Effector CD4-positive, alpha-beta T cell (primary cell): ENCODE measurements around the gene TRERF1.

Experiments
- DNase-seq: peaks from one replicate; pipeline ENCODE4 v3.0.0-alpha.2; 2020

The TRERF1 gene

DNA sequence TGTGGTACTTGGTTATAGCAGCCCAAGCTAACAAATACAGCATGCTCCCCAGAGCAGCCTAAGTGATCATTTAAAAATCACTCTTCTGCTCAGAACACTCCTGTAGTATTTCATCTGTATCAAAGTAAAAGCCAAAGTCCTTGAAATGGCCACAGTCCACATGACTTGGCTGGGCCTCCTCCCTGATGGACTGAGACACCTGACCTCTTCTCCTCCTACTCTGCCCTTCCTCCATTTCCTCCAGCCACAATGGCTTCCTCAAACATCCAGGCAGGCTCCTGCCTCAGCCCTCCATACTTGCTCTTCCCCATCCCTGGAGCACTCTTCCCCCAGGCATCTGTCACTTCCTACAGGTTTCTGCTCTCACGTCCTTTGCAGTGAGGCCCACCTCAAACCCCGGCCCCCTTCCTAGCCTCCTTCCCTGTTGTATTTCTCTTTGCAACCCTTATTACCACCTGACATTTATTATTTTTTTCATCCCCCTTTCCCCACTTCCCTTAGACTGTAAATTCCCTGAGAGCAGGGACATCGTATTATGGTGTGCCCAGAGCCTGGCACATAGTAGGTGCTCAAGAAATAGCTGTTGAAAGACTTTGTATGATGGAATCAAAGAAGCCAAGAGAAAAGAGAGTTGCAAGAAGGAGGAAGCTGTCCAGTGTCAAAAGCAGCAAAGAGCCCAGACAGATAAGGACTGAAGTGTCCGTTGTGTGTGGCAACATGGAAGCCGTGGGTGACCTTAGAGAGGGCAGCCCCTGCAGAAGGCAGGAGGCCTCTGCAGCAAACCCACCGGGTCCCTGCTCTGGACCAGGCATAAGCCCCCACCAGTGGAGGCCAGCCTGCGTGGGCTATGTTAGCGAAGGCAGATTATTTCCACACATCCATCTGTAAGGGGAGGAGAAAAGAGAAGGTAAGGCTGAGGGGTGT, 87.5 kb downstream of the TRERF1 start:
- no peak for DNase-seq

DNA sequence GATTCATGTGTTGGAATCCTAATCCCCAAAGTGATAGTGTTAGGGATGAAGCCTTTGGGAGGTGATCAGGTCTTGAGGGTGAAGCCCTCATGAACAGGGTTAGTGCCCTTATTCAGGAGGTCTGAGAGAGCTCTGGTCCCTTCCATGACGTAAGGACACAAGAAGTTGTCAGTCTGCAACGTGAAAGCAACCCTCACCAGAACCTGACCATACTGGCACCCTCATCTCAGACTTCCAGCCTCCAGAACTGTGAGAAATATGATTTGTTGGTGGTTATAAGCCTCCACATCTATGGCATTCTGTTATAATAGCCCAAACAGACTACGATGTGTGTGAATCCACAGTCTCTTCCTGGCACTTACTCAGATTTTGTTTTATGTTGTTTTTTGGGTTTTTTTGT, 90.7 kb downstream of the TRERF1 start:
- DNase-seq, result no peak

DNA sequence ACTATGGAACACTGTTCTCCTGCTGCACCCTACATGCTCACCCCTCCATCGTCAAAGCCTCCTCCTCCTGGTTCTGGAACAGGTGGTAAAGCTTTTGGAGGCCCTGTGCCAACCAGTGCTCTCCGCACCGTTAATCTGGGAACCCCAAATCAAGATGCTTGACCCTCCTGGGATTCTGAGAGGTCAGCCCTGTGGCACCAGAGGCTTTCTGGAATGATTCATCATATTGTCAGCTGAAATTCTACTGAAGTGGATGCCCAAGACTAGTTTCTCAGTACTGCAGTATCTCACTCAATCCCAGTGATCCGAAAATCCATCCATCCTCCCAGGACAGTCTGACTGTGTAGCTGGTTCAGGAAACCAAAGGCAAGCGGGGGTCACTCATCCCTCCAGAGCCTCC, 92.7 kb downstream of the TRERF1 start:
- no peak for DNase-seq

DNA sequence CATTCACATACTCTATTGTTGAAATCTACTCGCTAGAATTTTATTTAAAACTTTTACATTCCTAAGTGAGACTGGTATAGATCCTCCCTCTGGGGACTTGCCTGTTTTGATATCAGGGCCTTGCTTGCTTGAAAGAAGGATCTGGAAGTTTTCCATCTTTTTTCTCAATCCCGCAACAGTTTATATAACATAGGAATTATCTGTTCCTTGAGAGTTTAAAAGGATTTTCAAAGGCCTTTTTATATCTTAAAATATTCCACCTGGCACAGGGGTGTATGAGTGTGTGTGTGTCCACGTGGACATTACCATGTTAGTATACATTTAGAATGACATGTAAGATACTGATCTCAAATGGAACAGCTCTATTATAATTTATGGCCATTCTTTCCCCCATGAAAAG, 96.3 kb downstream of the TRERF1 start:
- no peak for DNase-seq

DNA sequence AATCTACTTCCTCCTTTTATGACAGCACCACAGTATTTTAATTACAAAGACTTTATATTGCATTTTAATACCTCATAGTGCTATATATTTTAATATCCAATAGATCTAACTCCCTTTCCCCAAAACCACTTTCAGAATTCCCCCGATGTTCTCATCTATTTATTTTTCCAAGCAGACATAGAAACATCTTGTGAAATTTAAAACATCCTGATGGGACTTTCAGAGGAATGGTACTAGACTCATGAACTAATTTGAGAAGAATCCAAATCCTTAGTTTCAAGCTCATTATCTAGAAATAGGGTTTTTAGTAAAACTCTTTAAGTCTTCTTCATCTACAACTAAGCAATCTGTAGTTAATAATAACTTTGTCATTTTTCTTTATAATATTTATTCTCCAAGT, 97.0 kb downstream of the TRERF1 start:
- DNase-seq, result no peak

DNA sequence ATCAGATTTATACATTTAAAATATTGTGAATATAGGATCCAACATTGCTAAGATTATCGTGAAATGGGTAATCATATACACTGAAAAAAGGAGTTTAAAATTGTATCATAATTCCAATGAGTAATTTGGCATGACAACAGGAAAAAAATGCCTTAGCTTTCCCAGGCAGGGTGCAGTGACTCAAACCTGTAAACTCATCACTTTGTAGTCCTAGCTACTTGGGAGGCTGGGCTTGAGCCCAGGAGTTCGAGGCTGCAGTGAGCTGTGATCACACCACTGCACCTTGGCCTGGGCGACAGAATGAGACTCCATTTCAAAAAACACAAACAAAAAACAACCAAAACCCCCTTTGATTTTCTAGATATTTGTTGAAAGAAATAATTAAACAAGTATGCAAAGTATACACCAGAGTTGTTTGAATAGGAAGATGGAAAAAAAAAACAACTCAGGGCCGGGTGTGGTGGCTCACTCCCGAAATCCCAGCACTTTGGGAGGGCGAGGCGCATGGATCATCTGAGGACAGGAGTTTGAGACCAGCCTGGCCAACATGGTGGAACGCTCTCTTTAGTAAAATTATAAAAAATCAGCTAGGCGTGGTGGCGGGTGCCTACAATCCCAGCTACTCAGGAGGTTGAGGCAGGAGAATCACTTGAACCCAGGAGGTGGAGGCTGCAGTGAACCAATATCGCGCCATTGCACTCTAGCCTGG, 98.7 kb downstream of the TRERF1 start:
- DNase-seq, result no peak

DNA sequence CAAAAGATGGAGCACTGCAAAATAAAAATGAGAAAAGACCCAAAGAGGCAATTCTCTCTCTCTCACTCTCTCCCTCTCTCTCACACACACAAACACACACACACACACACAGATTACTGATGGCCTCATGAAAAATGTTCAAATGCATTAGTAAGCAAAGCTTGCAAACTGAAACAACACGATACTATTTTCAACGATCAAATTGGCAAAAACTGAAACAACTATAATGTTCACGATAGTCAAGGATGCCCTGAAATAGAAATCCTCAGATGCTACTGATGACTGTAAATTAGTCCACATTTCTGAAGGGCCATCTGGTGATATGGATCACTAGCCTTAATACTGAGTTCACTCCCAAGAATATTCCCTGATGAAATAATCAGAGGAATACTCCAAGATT, 100.8 kb downstream of the TRERF1 start:
- DNase-seq, result no peak

DNA sequence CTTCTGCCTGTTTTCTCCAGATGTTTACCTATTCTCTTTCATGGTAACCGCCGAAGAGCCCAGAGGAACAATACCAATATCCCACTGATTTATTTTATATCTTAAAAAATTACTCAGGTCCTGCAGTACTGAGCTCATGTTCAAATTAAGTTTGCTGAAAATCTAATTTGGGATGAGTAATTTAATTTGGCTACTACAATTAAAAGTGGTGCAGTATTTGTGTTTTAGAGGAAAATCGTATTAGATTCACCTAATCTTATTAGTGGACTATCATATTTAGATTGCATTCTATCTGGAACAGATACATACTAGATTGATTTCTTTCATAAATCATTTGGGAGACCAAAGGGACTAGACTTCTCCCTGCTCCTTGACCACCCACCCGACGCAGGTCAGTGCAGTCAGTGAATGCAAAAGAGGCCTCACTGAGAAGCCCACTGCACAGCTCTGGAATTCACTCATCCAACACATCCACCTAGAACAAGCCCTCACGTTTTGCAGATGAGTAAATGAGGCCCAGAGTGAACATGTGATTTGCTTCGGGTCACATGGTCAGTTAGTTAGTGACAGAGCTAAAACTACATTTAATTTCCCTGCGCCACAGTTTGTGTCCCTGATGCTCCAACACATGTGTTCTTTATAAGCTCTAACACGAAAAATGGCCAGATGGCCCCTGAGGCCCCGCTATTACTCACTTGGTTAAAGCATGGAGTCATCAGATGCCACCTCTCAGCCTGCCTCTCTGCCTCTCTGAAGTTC, 101.8 kb downstream of the TRERF1 start:
- DNase-seq, result no peak

DNA sequence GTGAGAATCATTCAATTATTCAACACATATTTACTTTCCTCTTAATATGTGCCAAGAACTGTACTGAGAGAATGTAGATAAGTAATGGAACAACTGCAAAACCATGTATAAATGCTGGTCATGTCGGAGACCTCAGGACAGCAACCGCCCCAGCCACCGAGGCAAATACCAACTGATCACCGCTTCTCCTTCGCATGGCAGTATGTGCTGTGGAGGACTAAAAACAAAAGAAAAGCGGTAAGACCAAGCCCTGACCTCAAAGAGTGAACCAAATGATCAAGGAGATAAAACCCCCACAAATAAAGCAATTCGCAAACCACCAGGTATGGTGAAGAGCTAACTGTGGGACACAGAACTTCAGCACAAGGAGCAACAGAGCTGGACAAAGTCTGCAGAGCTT, 104.3 kb downstream of the TRERF1 start:
- DNase-seq, result no peak

DNA sequence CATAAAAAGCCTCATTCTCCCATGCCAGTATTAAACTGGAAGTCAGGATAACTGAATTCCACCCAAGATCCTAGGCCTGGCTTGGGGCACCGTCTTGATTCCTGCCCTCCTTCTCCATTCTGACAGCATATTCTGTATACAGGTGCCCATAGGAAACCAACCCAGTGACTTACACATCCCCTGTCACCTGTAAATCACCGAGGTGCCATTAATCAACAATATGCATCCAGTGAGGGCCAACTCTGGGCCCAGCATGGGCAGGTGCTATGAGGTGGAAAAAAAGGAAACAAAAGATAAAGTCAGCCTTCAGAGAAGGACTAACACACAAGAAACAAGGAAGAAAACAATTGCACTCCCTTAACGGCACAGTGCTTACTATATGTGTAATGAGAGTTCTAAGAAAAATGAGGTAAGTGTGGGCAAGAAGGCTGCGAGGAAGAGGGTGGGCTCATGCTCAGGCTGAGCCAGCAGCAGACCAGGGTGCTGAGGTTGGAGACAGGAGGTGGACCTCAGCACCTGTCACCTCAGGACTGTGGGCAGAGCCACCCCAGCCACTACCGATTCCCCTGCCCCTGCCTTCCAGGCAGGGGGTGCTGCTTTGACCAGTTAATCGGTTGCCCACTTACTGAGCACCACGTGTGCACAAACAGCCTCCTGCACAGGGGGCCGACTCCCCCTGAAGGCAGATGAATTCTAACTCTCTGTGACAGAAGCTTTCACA, 105.9 kb downstream of the TRERF1 start:
- no peak for DNase-seq

DNA sequence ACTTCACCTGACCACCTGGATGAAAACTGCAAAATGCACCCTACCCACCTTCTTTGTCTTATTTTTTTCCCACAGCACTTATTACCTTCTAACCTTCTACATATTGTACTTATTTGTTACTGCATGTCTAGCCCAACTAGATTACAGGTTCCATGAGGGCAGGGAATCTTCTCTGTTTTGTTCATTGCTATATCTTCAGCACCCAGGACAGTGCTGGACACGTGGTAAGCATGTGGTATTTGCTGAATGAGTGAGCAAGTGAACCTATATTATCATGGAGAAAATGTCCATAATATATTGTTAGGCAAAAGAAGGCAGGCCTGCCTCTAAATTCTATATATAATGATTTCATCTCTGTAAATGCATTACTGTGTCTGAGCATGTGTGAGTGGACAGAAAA, 107.0 kb downstream of the TRERF1 start:
- DNase-seq, result no peak

DNA sequence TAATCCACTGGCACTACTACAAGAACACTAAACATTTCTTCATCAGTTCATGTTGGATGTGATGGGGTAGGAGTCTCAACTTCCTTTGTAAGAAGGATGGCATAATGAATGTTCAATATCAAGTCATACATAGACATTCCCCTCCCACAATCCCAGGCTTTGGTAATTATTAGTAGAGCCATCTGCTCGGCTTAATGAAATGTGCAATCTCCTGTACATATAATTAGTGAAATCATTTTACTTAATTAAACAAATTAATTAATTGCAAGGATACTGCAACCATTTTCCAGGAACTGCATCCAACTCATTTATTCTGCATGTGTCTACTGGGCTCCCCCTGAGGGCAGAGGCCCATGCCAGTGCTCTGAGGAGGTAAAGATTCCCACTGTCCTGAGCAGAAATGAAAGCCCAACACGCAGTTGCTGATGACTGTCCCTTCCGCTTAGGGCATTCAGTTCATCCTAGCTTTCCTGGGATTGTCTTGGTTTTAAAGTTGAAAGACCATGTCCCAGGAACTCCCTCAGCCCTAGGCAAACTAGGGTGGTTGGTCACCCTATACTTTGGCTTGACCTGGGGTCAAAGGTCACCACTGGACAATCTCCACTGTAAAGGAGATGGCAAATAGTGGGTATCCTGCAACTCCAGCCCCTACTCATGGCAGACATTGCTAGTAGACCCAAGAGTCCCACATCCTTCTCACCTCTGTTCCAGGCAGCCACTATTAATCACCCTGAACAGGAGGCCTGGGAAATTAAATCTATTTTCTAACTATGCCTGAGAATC, 109.8 kb downstream of the TRERF1 start:
- no peak for DNase-seq

DNA sequence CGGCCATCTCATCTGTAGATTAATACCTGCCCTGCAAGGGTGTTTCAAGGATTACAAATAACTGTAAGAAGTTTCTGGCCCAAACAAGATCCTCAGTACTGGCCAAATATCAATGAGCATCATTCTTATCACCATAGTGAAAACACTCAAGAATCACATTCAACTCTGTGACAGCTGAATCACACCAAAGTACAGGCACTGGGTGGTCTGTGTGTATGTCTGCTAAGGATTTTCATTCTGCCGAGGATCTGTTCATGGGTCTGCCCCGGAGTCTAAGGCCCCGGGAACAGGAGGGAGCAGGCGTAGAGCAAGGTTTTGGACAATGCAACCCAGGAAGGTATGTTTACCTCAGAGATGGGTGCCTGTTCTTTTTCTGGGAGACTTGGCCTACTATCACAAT, 110.5 kb downstream of the TRERF1 start:
- DNase-seq, result no peak

DNA sequence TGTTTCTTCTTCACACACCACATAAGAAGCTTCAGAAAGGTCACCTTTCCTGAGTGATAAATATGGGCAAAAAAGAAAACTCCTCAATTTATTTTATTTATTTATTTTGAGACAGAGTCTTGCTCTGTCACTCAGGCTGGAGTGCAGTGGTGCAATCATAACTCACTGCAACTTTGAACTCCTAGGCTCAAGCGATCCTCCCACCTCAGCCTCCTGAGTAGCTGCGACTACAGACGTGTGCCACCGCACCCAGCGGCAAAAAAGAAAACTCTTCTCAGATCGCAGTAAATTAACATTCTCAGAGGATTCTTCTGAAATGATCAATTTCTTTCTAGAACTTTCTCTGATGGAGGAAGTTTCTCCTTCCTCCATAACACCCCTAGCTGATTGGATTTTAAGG, 111.2 kb downstream of the TRERF1 start:
- no peak for DNase-seq

DNA sequence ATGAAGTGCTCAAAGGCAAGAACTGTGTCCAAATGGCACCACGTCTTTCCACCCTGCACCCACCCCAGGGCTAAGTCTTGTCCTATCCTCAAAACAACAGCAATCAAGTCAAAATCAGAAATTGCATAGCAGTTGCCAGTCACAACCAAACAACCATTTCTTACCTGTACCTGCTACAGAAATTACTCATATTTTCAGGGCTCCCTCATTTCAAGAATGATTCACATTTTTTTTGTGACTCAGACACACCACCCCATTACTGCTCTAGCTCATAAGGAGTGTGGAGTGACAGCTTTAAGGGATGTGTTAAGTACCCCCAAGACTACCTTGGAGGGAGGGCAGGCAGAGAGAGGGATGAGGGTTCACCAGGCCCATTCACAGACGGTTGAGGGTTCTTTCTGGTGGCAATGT, 111.7 kb downstream of the TRERF1 start:
- DNase-seq, result no peak

DNA sequence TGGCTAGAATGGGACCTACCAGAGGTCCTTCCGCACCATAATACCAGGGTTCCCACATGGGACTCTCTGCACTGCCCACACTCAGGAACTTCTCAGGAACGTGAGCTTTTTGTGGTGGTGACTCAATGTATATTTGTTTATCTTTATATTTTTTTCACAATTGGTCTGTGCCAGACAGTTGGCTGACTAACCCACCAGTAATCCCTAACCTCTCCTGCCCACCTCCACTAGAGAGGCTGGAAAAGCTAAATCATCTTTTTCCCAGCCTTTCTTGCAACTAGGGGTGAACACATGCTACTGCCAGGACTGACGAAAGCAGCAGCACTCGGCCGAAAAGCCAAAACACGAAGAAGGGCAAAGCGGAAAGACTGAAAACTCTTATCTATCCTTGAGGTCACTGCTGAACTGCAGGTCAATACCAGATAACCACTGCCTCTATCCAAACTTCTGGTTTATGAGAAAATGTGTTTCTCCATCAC, 112.9 kb downstream of the TRERF1 start:
- no peak for DNase-seq

DNA sequence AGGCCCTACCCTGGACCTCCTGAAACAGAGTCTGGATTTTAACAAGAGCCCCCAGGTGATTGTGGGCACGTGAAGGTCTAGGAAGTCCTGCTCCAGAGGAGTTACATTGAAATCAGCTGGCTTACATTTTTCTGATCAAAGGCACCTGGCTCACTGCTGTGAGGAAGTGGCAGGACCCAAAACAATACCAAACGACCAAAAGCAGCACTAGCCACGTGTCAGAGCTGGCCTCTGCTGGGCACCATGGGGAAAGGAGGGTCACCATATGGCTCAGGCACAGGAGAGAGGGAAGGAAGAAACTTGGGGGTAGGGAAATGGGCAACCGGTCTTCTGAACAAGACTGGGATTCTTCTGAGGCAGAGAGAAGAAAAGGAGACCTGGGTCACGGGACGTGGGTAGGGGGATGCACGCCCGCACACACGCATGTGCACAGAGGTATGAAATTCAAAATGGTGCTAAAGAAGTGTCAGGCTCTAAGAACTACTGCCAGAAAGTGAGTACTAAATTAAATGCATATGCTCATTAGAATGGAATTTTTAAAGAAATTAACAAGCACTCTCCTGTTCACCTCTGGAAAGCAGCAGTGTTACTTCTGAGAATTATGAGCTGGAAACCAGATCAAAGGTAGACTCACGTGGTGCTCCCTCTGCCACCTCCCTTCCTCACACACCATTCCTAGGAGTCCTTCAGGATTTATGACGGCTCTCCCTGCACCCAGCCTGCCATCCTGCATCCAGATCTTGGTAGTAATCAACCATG, 113.6 kb downstream of the TRERF1 start:
- no peak for DNase-seq

DNA sequence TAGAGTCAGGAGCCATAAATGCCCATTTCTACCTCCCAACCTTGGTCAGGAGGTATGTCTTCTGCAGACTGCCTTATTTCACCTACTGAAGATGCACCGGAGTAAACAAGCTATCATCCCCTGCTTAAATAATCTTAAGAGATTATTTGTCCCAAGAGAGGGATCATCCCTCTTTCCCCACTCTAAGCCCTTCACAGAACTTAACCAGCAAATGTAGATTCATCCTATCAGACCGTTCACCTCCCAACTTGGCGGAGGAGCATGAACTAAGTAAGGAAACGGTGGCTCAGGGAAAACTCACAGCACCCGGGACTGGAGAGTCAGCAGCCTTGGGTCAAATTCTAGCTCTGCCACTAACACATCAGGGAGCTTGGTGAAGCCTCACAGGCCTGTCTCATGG, 115.3 kb downstream of the TRERF1 start:
- DNase-seq, result no peak

DNA sequence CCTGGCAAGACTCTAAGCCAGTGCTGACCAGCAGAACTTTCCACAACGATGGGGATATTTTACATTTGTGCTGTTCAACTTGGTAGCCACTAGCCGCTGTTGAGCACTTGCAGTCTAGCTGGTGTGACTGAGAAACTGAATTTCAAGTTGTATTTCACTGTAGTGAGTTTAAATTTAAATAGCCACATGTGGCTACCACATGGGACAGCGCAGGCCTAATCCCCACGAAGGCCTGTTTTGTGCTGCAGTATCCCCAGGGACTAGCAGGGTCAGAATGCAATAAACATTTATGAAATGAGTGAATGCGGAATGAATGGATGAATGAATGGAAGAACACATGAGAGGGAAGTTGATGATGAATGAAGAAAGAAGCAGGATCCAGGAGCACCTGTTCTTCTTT, 115.8 kb downstream of the TRERF1 start:
- DNase-seq, result no peak

DNA sequence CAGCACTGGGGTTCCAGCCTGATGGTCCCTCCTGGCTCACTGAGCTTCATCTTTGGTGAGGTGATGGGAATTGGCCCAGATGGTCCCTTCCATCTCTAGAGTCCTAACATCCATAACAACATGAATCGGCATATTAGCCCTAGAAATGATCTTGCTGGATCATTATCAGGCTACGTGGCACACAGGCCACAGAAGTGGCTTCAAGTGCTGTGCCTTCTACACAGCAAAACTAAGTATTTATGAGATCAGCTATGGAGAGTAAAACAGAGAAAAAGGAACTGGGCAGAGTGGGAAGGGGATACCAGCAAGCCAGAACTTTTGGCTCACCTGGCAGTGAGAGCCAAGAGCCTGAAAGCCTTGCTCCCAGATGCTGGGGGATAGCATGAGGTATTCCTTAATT, 116.9 kb downstream of the TRERF1 start:
- no peak for DNase-seq

DNA sequence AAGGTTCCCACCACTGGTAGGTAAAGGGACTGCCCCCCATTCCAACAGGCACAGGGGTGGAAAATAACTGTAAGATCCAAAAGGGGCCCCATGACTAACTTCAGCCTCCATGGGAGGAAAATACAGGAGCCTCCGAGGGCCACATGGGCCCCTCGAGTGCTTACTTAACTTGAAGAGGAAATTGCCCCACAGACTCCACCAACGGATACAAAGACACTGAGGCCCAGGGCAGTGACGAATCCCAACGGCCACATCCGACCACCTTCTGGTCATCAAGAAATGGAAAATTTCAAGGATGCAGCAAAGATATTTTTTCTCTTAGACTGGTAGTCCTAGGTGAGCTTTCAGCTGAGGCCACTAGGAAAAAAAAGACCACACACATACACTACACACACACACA, 118.1 kb downstream of the TRERF1 start:
- no peak for DNase-seq
